Spleen (tissue), 7 donors: Measurements from ENCODE around the gene GALNT11.

Experiments
- POLR2A ChIP-seq, 3 donors: fragments of 450-650 bp; IDR thresholded peaks; one replicate each; pipeline ENCODE4 v1.5.1; 2017; ENCODE audit warnings: antibody characterized with exemption in 3 of 3, mild to moderate bottlenecking in 1 of 3
- POLR2AphosphoS5 ChIP-seq, 3 donors: sonication (generic); formaldehyde crosslinking; IDR thresholded peaks; one replicate each; pipeline ENCODE4 v1.5.1; 2017; ENCODE audit warnings: antibody characterized with exemption in 3 of 3
- TF ChIP-seq, protein P1 (sequence below), 11 experiments: fragments of 200-600 bp in 7 of 11; fragments of 450-650 bp in 4 of 11; sonication (generic) in 4 of 11; IDR thresholded peaks in 8 of 11; conservative IDR thresholded peaks in 3 of 11; 1 replicate in 7 of 11; 2 replicates in 4 of 11; pipeline versions ENCODE4 v1.4.0 to v1.8.0; 2016 to 2021; ENCODE audit warnings: antibody characterized with exemption in 11 of 11, inconsistent platforms in 4 of 11, mild to moderate bottlenecking in 1 of 11
- donor health status: DM: no; HTN: no; CAD: no; lungs with moderate emphysema.
- donor health status: DM: no; HTN: no; CAD: no.
- donor health status: DM: no; HTN: no; CAD: no.

GRCh38 chr7:152162287-152162686 is 136.8 kb downstream of the GALNT11 start:
- TF ChIP-seq POLR2A (IDR thresholded peaks at IDR 0.05) (no peak), POLR2AphosphoS5 (IDR thresholded peaks at IDR 0.05) (no peak)
- TF ChIP-seq, protein P1, sequence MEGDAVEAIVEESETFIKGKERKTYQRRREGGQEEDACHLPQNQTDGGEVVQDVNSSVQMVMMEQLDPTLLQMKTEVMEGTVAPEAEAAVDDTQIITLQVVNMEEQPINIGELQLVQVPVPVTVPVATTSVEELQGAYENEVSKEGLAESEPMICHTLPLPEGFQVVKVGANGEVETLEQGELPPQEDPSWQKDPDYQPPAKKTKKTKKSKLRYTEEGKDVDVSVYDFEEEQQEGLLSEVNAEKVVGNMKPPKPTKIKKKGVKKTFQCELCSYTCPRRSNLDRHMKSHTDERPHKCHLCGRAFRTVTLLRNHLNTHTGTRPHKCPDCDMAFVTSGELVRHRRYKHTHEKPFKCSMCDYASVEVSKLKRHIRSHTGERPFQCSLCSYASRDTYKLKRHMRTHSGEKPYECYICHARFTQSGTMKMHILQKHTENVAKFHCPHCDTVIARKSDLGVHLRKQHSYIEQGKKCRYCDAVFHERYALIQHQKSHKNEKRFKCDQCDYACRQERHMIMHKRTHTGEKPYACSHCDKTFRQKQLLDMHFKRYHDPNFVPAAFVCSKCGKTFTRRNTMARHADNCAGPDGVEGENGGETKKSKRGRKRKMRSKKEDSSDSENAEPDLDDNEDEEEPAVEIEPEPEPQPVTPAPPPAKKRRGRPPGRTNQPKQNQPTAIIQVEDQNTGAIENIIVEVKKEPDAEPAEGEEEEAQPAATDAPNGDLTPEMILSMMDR (IDR thresholded peaks at IDR 0.05 in 8 of 11, conservative IDR thresholded peaks at IDR 0.05 in 3 of 11): no peak
